ENCODE data around the gene TATDN2. TPM values are rescaled to one million over a fixed set of nuclear protein-coding genes. Genes with fewer than 3 reads are reported as not detected.

TATDN2 gene
- polyA plus RNA-seq, 2 of the 4 experiments (the other 2 are of a cell fraction) = 22.4 to 34.9 TPM

DNA sequence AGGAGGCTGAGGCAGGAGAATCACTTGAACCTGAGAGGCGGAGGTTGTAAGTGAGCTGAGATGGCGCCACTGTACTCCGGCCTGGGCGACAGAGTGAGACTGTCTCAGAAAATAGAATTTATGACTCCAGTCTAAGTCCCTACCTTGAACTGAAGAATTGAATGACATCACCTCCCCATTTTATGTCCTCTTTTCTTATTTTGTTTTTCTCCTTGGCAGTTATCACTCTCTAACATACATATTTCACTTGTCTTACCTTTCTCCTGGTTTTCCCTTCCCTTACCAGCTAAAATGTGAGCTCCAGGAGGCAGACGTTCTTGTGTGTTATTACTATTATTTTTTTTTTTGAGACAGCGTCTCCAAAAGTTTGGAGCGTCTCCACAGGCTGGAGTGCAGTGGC lies 7.6 kb downstream of the TATDN2 start:
- Histone ChIP-seq H3K4me3 (no peak overlapping the region), H3K9me3 (no peaks in the 10 kb centered on the region), H3K4me2 (no peak overlapping the region), H3K4me1 (peaks cover 2% of the 10 kb centered on the region; the same call in 1 of the 3 replicates), H3K27ac (no peak overlapping the region)
- TF ChIP-seq TFCP2L1 (CRISPR knock-in tag; IDR thresholded peaks at IDR 0.05) (no peak), ZNF302 (CRISPR knock-in tag; IDR thresholded peaks at IDR 0.05) (no peak), HOXA7 (CRISPR knock-in tag; IDR thresholded peaks at IDR 0.05) (no peak)
- FAIRE-seq (no peak), ATAC-seq (no peak), DNase-seq (ENCODE audit: low read depth in 1 of 2, low spot score in 1 of 2) (no peak)
- ChIA-PET POLR2A (no interaction called here), CTCF (interaction anchor here (1.0 kb wide), 1 partner anchor 8 kb away, joined by 3 read pairs; no protein-coding TSS in a partner anchor)
- 93% methylated on average over 7 of the region's 7 CpGs for WGBS (ENCODE audit: missing lambda C conversion rate)

DNA sequence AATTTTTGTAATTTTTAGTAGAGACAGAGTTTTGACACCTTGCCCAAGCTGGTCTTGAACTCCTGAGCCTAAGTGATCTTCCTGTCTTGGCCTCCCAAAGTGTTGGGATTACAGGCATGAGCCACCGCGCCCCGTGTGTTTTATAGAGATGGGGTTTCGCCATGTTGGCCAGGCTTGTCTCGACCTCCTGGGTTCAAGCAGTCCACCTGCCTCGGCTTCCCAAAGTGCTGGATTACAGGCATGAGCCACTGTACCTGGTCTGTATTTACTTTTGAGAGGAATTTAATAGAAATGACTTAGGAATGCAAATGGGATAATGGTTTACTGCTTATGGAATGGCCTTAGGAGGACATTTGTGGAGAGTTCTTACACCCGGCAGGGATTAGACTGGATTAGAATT lies 10.8 kb downstream of the TATDN2 start:
- CTCF ChIA-PET = interaction anchor here (0.6 to 3.0 kb wide), 4 partner anchors 28 to 83 kb away, joined by 3 to 9 read pairs (median 3); no protein-coding TSS in a partner anchor

DNA sequence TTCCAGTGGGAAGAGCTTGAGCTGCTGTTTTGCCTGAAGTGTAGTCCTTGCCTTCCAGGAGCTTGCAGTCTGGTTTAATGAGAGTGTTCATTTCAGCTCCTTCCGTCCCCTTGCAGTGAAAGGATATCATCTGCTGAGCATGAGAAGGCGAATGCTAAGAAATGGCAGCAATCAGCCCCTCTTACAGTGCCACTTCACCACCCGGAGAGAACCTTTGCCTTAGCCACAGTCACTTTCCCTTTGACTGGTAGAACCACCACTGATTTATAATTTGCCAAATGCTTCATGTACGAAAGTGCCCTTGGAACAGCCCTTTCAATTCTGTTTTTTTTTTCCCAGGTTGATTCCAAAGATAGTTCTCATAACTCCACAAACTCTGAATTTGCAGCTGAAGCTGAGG lies 11.5 kb downstream of the TATDN2 start:
- 89% methylated on average over 4 of the region's 4 CpGs for WGBS (ENCODE audit: missing lambda C conversion rate)
- CTCF ChIA-PET = interaction anchor here (1.2 to 3.0 kb wide), 3 partner anchors 27 to 36 kb away, joined by 3 to 9 read pairs (median 3); no protein-coding TSS in a partner anchor
- DNase-seq (ENCODE audit: low read depth in 1 of 2, low spot score in 1 of 2) = no peak
- Histone ChIP-seq H3K9me3 (no peaks in the 10 kb centered on the region), H3K4me2 (no peak overlapping the region), H3K4me1 (no peaks in the 10 kb centered on the region), H3K27ac (no peak overlapping the region), H3K4me3 (no peak overlapping the region)
- ATAC-seq = no peak
- POLR2A ChIA-PET = interaction anchor here (0.5 kb wide), 1 partner anchor 94 kb away, joined by 5 read pairs; no protein-coding TSS in a partner anchor
- no peak for FAIRE-seq
- TF ChIP-seq CEBPB (IDR thresholded peaks at IDR 0.05) = no peak
- no peak for TF ChIP-seq ZFP36 (IDR thresholded peaks at IDR 0.05; ENCODE audit: borderline replicate concordance, partially characterized antibody)
- TF ChIP-seq MAZ (IDR thresholded peaks at IDR 0.05; ENCODE audit: borderline replicate concordance, low read depth, low read length) = no peak
- TF ChIP-seq TP53 (CRISPR knock-in tag; IDR thresholded peaks at IDR 0.05) = no peak

More for the DNA sequence above, 10.8 kb downstream of the TATDN2 start:
- TF ChIP-seq, protein P1, sequence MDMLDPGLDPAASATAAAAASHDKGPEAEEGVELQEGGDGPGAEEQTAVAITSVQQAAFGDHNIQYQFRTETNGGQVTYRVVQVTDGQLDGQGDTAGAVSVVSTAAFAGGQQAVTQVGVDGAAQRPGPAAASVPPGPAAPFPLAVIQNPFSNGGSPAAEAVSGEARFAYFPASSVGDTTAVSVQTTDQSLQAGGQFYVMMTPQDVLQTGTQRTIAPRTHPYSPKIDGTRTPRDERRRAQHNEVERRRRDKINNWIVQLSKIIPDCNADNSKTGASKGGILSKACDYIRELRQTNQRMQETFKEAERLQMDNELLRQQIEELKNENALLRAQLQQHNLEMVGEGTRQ (IDR thresholded peaks at IDR 0.05) = no peak
- TF ChIP-seq, protein P2, sequence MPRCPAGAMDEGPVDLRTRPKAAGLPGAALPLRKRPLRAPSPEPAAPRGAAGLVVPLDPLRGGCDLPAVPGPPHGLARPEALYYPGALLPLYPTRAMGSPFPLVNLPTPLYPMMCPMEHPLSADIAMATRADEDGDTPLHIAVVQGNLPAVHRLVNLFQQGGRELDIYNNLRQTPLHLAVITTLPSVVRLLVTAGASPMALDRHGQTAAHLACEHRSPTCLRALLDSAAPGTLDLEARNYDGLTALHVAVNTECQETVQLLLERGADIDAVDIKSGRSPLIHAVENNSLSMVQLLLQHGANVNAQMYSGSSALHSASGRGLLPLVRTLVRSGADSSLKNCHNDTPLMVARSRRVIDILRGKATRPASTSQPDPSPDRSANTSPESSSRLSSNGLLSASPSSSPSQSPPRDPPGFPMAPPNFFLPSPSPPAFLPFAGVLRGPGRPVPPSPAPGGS (IDR thresholded peaks at IDR 0.05) = no peak
- TF ChIP-seq KDM1A (IDR thresholded peaks at IDR 0.05; ENCODE audit: low read depth) = no peak
- TF ChIP-seq ESRRA (IDR thresholded peaks at IDR 0.05; ENCODE audit: borderline replicate concordance, low read length) = no peak
- TF ChIP-seq EHMT2 (IDR thresholded peaks at IDR 0.05; ENCODE audit: low read depth) = no peak
- TF ChIP-seq RARB (CRISPR knock-in tag; IDR thresholded peaks at IDR 0.05) = no peak
- no peak for TF ChIP-seq RAD21 (conservative IDR thresholded peaks at IDR 0.05 in 1 of 2, IDR thresholded peaks at IDR 0.05 in 1 of 2)
- TF ChIP-seq RNF2 (IDR thresholded peaks at IDR 0.05; ENCODE audit: borderline replicate concordance, low read depth) = no peak
- TF ChIP-seq BHLHE40 (IDR thresholded peaks at IDR 0.05; ENCODE audit: low read depth, low read length) = no peak
- TF ChIP-seq, protein P3, sequence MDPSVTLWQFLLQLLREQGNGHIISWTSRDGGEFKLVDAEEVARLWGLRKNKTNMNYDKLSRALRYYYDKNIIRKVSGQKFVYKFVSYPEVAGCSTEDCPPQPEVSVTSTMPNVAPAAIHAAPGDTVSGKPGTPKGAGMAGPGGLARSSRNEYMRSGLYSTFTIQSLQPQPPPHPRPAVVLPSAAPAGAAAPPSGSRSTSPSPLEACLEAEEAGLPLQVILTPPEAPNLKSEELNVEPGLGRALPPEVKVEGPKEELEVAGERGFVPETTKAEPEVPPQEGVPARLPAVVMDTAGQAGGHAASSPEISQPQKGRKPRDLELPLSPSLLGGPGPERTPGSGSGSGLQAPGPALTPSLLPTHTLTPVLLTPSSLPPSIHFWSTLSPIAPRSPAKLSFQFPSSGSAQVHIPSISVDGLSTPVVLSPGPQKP (IDR thresholded peaks at IDR 0.05; ENCODE audit: low read depth, low read length) = no peak
- no peak for TF ChIP-seq FOSL2 (IDR thresholded peaks at IDR 0.05)
- TF ChIP-seq FOSL2 (CRISPR knock-in tag; IDR thresholded peaks at IDR 0.05) = no peak
- TF ChIP-seq, protein P4, sequence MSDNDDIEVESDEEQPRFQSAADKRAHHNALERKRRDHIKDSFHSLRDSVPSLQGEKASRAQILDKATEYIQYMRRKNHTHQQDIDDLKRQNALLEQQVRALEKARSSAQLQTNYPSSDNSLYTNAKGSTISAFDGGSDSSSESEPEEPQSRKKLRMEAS (IDR thresholded peaks at IDR 0.05) = no peak
- no peak for TF ChIP-seq CEBPB (IDR thresholded peaks at IDR 0.05)
- TF ChIP-seq HOXB5 (CRISPR knock-in tag; IDR thresholded peaks at IDR 0.05) = no peak
- no peak for TF ChIP-seq TP53 (CRISPR knock-in tag; IDR thresholded peaks at IDR 0.05)
- TF ChIP-seq NPAS2 (CRISPR knock-in tag; IDR thresholded peaks at IDR 0.05; ENCODE audit: borderline replicate concordance) = no peak
- no peak for TF ChIP-seq JUN (IDR thresholded peaks at IDR 0.05)
- TF ChIP-seq TFCP2L1 (CRISPR knock-in tag; IDR thresholded peaks at IDR 0.05) = no peak
- no peak for TF ChIP-seq POLR2AphosphoS2 (conservative IDR thresholded peaks at IDR 0.05; ENCODE audit: low read length)
- ATAC-seq (no peak), DNase-seq (ENCODE audit: low read depth in 1 of 2, low spot score in 1 of 2) (no peak), FAIRE-seq (no peak)
- no peak overlapping the region for H3K4me3 ChIP-seq
- H3K4me2 ChIP-seq = no peak overlapping the region
- no peak overlapping the region for H3K27ac ChIP-seq
- H3K4me1 ChIP-seq = no peaks in the 10 kb centered on the region
- POLR2A ChIA-PET = interaction anchor here (0.5 kb wide), 1 partner anchor 93 kb away, joined by 5 read pairs; no protein-coding TSS in a partner anchor
- no peaks in the 10 kb centered on the region for H3K9me3 ChIP-seq
- WGBS (ENCODE audit: missing lambda C conversion rate) = 97% methylated on average over 7 of the region's 7 CpGs
